CD14-positive monocyte (primary cell): ENCODE measurements around the gene GTF2F1. TPM values are rescaled to one million over a fixed set of nuclear protein-coding genes. Genes with fewer than 3 reads are reported as not detected.
"Not testable (repeated sequence)": the region's sequence is repeated elsewhere in the genome, so short reads cannot be mapped to it uniquely, and the experiment has no call there.

Experiments
- DNase-seq, 3 donors: peaks; one replicate each; pipeline ENCODE4 v3.0.0-alpha.2; 2011 to 2022
- H2AFZ ChIP-seq: 2 replicates; pipeline ENCODE4 v1.6.0; 2012; ENCODE audit warnings: mild to moderate bottlenecking, low read depth, low read length, inconsistent platforms; ENCODE audit not compliant: insufficient read depth, poor library complexity, severe bottlenecking
- H3K27ac ChIP-seq, 2 donors: 1 replicate in 1 of 2; 2 replicates in 1 of 2; pipeline ENCODE4 v1.5.1; 2012 to 2013; ENCODE audit warnings: low read length in 2 of 2, control low read depth in 1 of 2, inconsistent platforms in 1 of 2, low read depth in 1 of 2, mild to moderate bottlenecking in 1 of 2
- H3K27me3 ChIP-seq, 2 donors: one replicate each; pipeline versions ENCODE4 v1.6.0 to v1.6.1; 2011 to 2013; ENCODE audit warnings: low read length in 2 of 2; ENCODE audit not compliant: control insufficient read depth in 2 of 2, insufficient read depth in 2 of 2
- H3K36me3 ChIP-seq, 2 donors: replicated peaks in 1 of 2; 1 replicate in 1 of 2; 2 replicates in 1 of 2; pipeline versions ENCODE4 v1.5.1 to v1.6.1; 2012 to 2013; ENCODE audit warnings: low read length in 2 of 2, control low read depth in 1 of 2, inconsistent platforms in 1 of 2, mild to moderate bottlenecking in 1 of 2; ENCODE audit not compliant: insufficient read depth in 2 of 2, control insufficient read depth in 1 of 2
- H3K4me1 ChIP-seq, 2 donors: 1 replicate in 1 of 2; 2 replicates in 1 of 2; pipeline versions ENCODE4 v1.5.1 to v1.6.1; 2012 to 2013; ENCODE audit warnings: low read length in 2 of 2, control low read depth in 1 of 2, inconsistent platforms in 1 of 2, mild to moderate bottlenecking in 1 of 2, moderate library complexity in 1 of 2; ENCODE audit not compliant: insufficient read depth in 2 of 2, control insufficient read depth in 1 of 2
- H3K4me2 ChIP-seq: replicated peaks from 2 replicates; pipeline ENCODE3; 2012; ENCODE audit warnings: low read length, moderate library complexity, mild to moderate bottlenecking; ENCODE audit not compliant: poor library complexity, severe bottlenecking; ENCODE audit errors: extremely low read depth
- H3K4me3 ChIP-seq, 3 experiments: fragments of 200-600 bp in 1 of 3; sonication (generic) in 1 of 3; replicated peaks in 1 of 3; 1 replicate in 2 of 3; 2 replicates in 1 of 3; pipeline ENCODE4 v1.5.1; 2011 to 2013; ENCODE audit warnings: low read length in 3 of 3, mild to moderate bottlenecking in 3 of 3, control low read depth in 2 of 3, low read depth in 2 of 3, inconsistent platforms in 1 of 3, moderate library complexity in 1 of 3
- H3K79me2 ChIP-seq: 2 replicates; pipeline ENCODE4 v1.6.0; 2012; ENCODE audit warnings: mild to moderate bottlenecking, control low read depth, inconsistent platforms, low read length, moderate library complexity; ENCODE audit not compliant: insufficient read depth
- H3K9ac ChIP-seq: 2 replicates; pipeline ENCODE4 v1.6.0; 2017; ENCODE audit warnings: low read length, mild to moderate bottlenecking; ENCODE audit not compliant: insufficient read depth, poor library complexity, severe bottlenecking
- H3K9me3 ChIP-seq, 2 donors: replicated peaks in 1 of 2; 1 replicate in 1 of 2; 2 replicates in 1 of 2; pipeline versions ENCODE4 v1.5.1 to v1.6.1; 2012 to 2013; ENCODE audit warnings: low read length in 2 of 2, control low read depth in 1 of 2; ENCODE audit not compliant: control insufficient read depth in 1 of 2, insufficient read depth in 1 of 2
- H4K20me1 ChIP-seq: 2 replicates; pipeline ENCODE4 v1.6.0; 2012; ENCODE audit warnings: mild to moderate bottlenecking, low read length, control low read depth, moderate library complexity; ENCODE audit not compliant: insufficient read depth
- H3K27ac Mint-ChIP-seq, 7 donors: one replicate each; pipeline ENCODE4 v1.8.0; 2020; ENCODE audit warnings: mild to moderate bottlenecking in 7 of 7, mixed read lengths in 7 of 7, moderate library complexity in 6 of 7, inconsistent platforms in 2 of 7
- H3K27me3 Mint-ChIP-seq, 3 donors: one replicate each; pipeline ENCODE4 v1.8.0; 2021 to 2022; ENCODE audit warnings: low read depth in 3 of 3, mild to moderate bottlenecking in 3 of 3, mixed read lengths in 3 of 3, moderate library complexity in 3 of 3, inconsistent platforms in 1 of 3
- H3K36me3 Mint-ChIP-seq, 2 donors: one replicate each; pipeline ENCODE4 v1.8.0; 2020; ENCODE audit warnings: mixed read lengths in 2 of 2, inconsistent platforms in 1 of 2, mild to moderate bottlenecking in 1 of 2
- H3K4me1 Mint-ChIP-seq: one replicate; pipeline ENCODE4 v1.8.0; 2020; ENCODE audit warnings: mild to moderate bottlenecking, mixed read lengths
- H3K4me3 Mint-ChIP-seq, 2 donors: one replicate each; pipeline ENCODE4 v1.8.0; 2020; ENCODE audit warnings: mild to moderate bottlenecking in 2 of 2, mixed read lengths in 2 of 2, moderate library complexity in 1 of 2
- H3K9me3 Mint-ChIP-seq, 7 donors: one replicate each; pipeline ENCODE4 v1.8.0; 2020 to 2022; ENCODE audit warnings: mixed read lengths in 7 of 7, mild to moderate bottlenecking in 6 of 7, moderate library complexity in 6 of 7, inconsistent platforms in 2 of 7
- WGBS: methylation state at CpG from one replicate; pipeline ENCODE4 v1.1.5; 2013; ENCODE audit warnings: missing lambda C conversion rate; ENCODE audit not compliant: insufficient coverage; 5-methylcytosine and 5-hydroxymethylcytosine counted together
- intact Hi-C, 2 donors: fragments of 100-400 bp; cut with micrococcal nuclease; formaldehyde crosslinking; loops; one replicate each; pipeline versions ENCODE4 v1.15.0 to v1.15.1; 2023
- polyA plus RNA-seq, 3 donors: library from polyadenylated mRNA; depleted of rRNA in 1 of 3; unstranded in 2 of 3; stranded (reverse) in 1 of 3; fragments of 300-500 nt in 2 of 3; fragments of >200 nt in 1 of 3; fragmentation: Illumina TruSeq in 2 of 3; gene quantifications; 1 replicate in 2 of 3; 2 replicates in 1 of 3; pipeline ENCODE4 v1.2.3, GENCODE V29; 2012 to 2021
- TF ChIP-seq, protein P1 (sequence below): fragments of 200-600 bp; IDR thresholded peaks from one replicate; pipeline ENCODE4 v1.8.0; 2022; ENCODE audit warnings: antibody characterized with exemption, mild to moderate bottlenecking

GTF2F1 gene
- polyA plus RNA-seq, 3 donors = 9.4 to 46.4 (median 13.2) TPM

- TF ChIP-seq, protein P1, sequence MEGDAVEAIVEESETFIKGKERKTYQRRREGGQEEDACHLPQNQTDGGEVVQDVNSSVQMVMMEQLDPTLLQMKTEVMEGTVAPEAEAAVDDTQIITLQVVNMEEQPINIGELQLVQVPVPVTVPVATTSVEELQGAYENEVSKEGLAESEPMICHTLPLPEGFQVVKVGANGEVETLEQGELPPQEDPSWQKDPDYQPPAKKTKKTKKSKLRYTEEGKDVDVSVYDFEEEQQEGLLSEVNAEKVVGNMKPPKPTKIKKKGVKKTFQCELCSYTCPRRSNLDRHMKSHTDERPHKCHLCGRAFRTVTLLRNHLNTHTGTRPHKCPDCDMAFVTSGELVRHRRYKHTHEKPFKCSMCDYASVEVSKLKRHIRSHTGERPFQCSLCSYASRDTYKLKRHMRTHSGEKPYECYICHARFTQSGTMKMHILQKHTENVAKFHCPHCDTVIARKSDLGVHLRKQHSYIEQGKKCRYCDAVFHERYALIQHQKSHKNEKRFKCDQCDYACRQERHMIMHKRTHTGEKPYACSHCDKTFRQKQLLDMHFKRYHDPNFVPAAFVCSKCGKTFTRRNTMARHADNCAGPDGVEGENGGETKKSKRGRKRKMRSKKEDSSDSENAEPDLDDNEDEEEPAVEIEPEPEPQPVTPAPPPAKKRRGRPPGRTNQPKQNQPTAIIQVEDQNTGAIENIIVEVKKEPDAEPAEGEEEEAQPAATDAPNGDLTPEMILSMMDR = no peak
- intact Hi-C loops = no loop called here
- H3K27me3 ChIP-seq = no peaks in the 10 kb centered on the region
- H2AFZ ChIP-seq = no peak overlapping the region
- 94% methylated on average over 9 of the region's 10 CpGs for WGBS
- H4K20me1 ChIP-seq = no peaks in the 10 kb centered on the region
- peaks cover 7% of the 10 kb centered on the region for H3K4me1 Mint-ChIP-seq
- no peak overlapping the region for H3K4me3 Mint-ChIP-seq
- H3K36me3 Mint-ChIP-seq = no peaks in the 10 kb centered on the region
- H3K27me3 Mint-ChIP-seq = peaks cover 1 to 3% (median 2%) of the 10 kb centered on the region in 3 donors
- peak overlapping the region in 2 of 7 donors; percentile 7 to 26 for H3K27ac Mint-ChIP-seq
- H3K4me3 ChIP-seq = no peak overlapping the region
- no peak overlapping the region for H3K9ac ChIP-seq
- H3K4me1 ChIP-seq = peaks cover 0 to 3% of the 10 kb centered on the region in 2 donors
- H3K9me3 Mint-ChIP-seq = no peaks in the 10 kb centered on the region
- no peaks in the 10 kb centered on the region for H3K9me3 ChIP-seq
- no peaks in the 10 kb centered on the region for H3K36me3 ChIP-seq
- no peak overlapping the region for H3K4me2 ChIP-seq
- no peaks in the 10 kb centered on the region for H3K79me2 ChIP-seq
- DNase-seq = no peak
- H3K27ac ChIP-seq = no peak overlapping the region
Observed at GRCh38 chr19:6402058-6402457, 9.1 kb upstream of the GTF2F1 start.

GRCh38 chr19:6400062-6400944 lies 7.3 kb upstream of the GTF2F1 start:
- H3K27ac Mint-ChIP-seq, H4K20me1 ChIP-seq, H3K4me2 ChIP-seq, intact Hi-C loops, DNase-seq, H3K27me3 Mint-ChIP-seq, H3K9me3 ChIP-seq, H3K27ac ChIP-seq, H3K27me3 ChIP-seq, H3K4me3 Mint-ChIP-seq, H3K9ac ChIP-seq, H3K36me3 ChIP-seq, H3K36me3 Mint-ChIP-seq, H3K4me1 Mint-ChIP-seq, H3K4me3 ChIP-seq, H3K4me1 ChIP-seq, H2AFZ ChIP-seq, H3K9me3 Mint-ChIP-seq, H3K79me2 ChIP-seq: not testable (repeated sequence)
- 100% methylated on average over 5 of the region's 23 CpGs for WGBS
